Measurements from ENCODE around the gene SCGB2B2.

DNA sequence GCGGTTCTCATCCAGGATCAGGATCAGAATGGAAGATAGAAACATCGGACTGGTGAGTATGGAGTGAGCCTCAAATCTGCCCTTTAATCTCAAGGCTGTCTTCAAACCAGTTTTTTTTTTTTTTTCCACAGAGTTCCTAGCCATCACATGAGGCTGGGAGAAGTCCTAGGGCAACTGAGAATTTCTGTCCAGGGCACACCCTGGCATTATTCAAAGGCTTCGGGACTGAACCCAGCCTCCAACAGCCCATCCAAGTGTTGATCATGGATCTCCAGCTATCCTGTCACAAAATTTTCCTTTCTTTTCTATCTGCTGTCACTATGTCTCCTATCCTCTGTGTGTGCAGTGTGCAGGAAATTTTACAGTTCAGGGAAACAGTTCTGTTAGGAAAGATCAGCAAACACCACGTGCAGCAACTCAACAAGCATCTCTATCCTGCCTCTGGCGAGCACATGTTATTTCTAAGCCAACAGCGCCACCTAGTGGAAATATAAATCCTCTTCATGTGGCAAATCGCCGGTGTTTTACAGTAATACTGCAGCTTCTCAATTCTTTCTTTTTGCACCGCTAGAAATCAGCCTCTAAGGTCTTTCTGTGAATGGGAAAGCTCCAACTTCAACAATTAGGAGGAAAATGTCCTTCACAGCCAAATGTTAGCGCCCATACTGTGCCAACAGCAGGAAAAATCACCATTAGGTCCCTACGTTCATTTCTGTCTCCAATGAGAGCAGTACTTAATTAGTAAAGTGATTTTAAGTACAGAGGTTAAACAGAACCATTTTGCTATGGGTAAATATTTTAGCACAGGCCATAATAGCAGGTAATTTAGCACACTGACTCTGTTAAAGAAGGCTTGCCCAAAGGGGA, 35.7 kb upstream of the SCGB2B2 start:
- TF ChIP-seq, protein P1, sequence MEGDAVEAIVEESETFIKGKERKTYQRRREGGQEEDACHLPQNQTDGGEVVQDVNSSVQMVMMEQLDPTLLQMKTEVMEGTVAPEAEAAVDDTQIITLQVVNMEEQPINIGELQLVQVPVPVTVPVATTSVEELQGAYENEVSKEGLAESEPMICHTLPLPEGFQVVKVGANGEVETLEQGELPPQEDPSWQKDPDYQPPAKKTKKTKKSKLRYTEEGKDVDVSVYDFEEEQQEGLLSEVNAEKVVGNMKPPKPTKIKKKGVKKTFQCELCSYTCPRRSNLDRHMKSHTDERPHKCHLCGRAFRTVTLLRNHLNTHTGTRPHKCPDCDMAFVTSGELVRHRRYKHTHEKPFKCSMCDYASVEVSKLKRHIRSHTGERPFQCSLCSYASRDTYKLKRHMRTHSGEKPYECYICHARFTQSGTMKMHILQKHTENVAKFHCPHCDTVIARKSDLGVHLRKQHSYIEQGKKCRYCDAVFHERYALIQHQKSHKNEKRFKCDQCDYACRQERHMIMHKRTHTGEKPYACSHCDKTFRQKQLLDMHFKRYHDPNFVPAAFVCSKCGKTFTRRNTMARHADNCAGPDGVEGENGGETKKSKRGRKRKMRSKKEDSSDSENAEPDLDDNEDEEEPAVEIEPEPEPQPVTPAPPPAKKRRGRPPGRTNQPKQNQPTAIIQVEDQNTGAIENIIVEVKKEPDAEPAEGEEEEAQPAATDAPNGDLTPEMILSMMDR (IDR thresholded peaks at IDR 0.05; ENCODE audit: low read length): peak; percentile 73
- no peak for TF ChIP-seq EZH2 (IDR thresholded peaks at IDR 0.05; ENCODE audit: borderline replicate concordance, low read length)
